GM04504 (cell line): ENCODE data around the gene NLRP13.
"Not testable (repeated sequence)": the region's sequence is repeated elsewhere in the genome, so short reads cannot be mapped to it uniquely, and the experiment has no call there.

Source experiments
- DNase-seq: peaks from one replicate; pipeline ENCODE4 v3.0.0-alpha.2; 2012; ENCODE audit warnings: low read depth

The NLRP13 gene

GRCh38 chr19:55931936-55932386 is at the start of gene NLRP13:
NLRP13 (minus strand) TSS chr19:55932336; CDS start chr19:55932311, 25 bp downstream.
- DNase-seq = no peak

- DNase-seq = no peak
These were observed 48.3 kb upstream of the NLRP13 start for GRCh38 chr19:55980415-55980814.

GRCh38 chr19:55973982-55974381 is 41.8 kb upstream of the NLRP13 start:
- DNase-seq = no peak

- no peak for DNase-seq
These were observed 30.1 kb upstream of the NLRP13 start for GRCh38 chr19:55962186-55962585.

- no peak for DNase-seq
These were observed 28.0 kb upstream of the NLRP13 start for GRCh38 chr19:55959996-55960675.

- no peak for DNase-seq
These were observed 26.2 kb upstream of the NLRP13 start for GRCh38 chr19:55958356-55958755.

GRCh38 chr19:55956431-55956830 is 24.3 kb upstream of the NLRP13 start:
- no peak for DNase-seq

- not testable (repeated sequence) for DNase-seq
These were observed 18.4 kb upstream of the NLRP13 start for GRCh38 chr19:55950566-55950965.

GRCh38 chr19:55947532-55947931 is 15.4 kb upstream of the NLRP13 start, which contains the start of gene NLRP8:
NLRP8 (plus strand) TSS chr19:55947832.
- DNase-seq = no peak

GRCh38 chr19:55940306-55940705 is 8.2 kb upstream of the NLRP13 start:
- no peak for DNase-seq

- no peak for DNase-seq
These were observed 7.1 kb upstream of the NLRP13 start for GRCh38 chr19:55939206-55939605.

- DNase-seq = no peak
These were observed 3.1 kb upstream of the NLRP13 start for GRCh38 chr19:55935206-55935605.

GRCh38 chr19:55930996-55931515 is 1.1 kb downstream of the NLRP13 start:
- DNase-seq = no peak

GRCh38 chr19:55929258-55929657 is 2.9 kb downstream of the NLRP13 start:
- not testable (repeated sequence) for DNase-seq

GRCh38 chr19:55927991-55928390 is 4.1 kb downstream of the NLRP13 start:
- no peak for DNase-seq

GRCh38 chr19:55923556-55923955 is 8.6 kb downstream of the NLRP13 start:
- no peak for DNase-seq

- DNase-seq = no peak
These were observed 18.4 kb downstream of the NLRP13 start for GRCh38 chr19:55913643-55914268.

GRCh38 chr19:55912916-55913315 is 19.2 kb downstream of the NLRP13 start:
- DNase-seq = no peak

- DNase-seq = no peak
These were observed 22.3 kb downstream of the NLRP13 start for GRCh38 chr19:55909801-55910200.

- no peak for DNase-seq
These were observed 24.4 kb downstream of the NLRP13 start for GRCh38 chr19:55907746-55908145.

GRCh38 chr19:55907286-55907685 is 24.9 kb downstream of the NLRP13 start:
- DNase-seq = no peak

GRCh38 chr19:55902080-55902751 is 29.9 kb downstream of the NLRP13 start:
- DNase-seq = no peak
